GM18499 (cell line): ENCODE measurements around the gene GJB4.
"Not testable (repeated sequence)": the region's sequence is repeated elsewhere in the genome, so short reads cannot be mapped to it uniquely, and the experiment has no call there.

Experiments
- ATAC-seq: cut with Tn5 transposase; IDR thresholded peaks from one replicate; pipeline ENCODE4 v1.9.1; 2021; ENCODE audit warnings: moderate number of reproducible peaks; ENCODE audit not compliant: insufficient read depth, unreplicated experiment

Gene GJB4

GRCh38 chr1:34746101-34746500, 13.4 kb upstream of the GJB4 start:
- no peak for ATAC-seq

GRCh38 chr1:34746785-34747637, 12.5 kb upstream of the GJB4 start:
- no peak for ATAC-seq

DNA sequence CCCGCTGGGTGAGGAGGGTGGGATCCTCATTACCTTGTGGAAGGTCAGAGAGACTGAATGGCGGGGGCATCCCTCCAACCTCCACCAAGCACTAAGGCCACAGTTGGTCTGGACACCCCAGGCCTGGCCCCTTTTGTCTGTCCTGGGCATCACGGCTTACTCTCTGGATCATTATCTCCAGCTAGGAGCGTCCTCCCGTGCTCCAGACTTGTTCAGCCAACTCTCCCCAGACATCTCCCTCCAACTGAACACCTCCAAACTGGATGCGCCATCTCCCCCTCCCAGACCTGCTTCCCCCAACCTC, 11.9 kb upstream of the GJB4 start:
- ATAC-seq: no peak

DNA sequence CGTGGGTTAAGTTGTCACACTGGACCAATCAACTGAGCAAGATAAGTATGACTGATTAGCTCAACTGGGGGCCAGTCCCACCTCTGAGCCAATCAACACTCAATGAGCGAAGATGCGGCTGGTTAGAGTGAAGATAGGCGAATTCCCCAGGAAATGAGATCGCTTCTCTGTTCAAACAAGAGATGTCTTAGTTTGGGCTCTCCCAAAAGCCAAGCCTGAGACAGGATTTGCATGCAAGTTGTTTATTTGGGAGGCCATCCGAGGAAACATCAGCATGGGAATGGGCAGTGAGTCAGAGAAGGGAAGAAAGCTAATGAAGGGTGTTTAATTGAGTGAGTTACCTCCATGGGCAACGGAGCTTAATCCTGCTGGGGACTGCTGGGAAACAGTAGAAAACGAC, 9.5 kb upstream of the GJB4 start:
- no peak for ATAC-seq

GRCh38 chr1:34750610-34751009, 8.9 kb upstream of the GJB4 start:
- ATAC-seq: no peak

GRCh38 chr1:34753163-34753562, 6.4 kb upstream of the GJB4 start:
- ATAC-seq: no peak

- ATAC-seq: no peak
Observed at GRCh38 chr1:34754964-34755637, 4.4 kb upstream of the GJB4 start, which contains the start of gene GJB5. Gene GJB5, plus strand, starts transcription at chr1:34755047. Its CDS starts 2,284 bp downstream, at chr1:34757331.

DNA sequence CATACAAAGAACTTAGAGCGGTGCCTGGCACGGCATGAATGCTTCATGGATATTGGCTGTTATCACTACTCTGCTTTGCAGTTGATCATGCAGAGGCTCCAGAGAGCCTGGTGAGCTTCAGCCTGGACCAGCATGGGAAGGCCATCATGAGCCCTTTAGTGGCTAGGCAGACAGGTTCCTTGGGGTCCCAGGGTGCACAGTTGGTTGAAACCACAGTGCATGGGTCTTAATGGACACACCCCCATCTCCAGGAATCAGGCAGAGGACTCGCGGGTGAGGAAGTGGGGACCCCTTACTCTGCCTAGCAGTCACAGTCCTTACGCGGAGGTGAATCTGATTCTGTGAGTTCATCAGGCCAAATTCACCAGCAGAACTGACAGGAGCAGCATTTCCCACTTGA, 3.6 kb upstream of the GJB4 start:
- ATAC-seq: no peak

GRCh38 chr1:34757386-34757785, 2.2 kb upstream of the GJB4 start:
- no peak for ATAC-seq

DNA sequence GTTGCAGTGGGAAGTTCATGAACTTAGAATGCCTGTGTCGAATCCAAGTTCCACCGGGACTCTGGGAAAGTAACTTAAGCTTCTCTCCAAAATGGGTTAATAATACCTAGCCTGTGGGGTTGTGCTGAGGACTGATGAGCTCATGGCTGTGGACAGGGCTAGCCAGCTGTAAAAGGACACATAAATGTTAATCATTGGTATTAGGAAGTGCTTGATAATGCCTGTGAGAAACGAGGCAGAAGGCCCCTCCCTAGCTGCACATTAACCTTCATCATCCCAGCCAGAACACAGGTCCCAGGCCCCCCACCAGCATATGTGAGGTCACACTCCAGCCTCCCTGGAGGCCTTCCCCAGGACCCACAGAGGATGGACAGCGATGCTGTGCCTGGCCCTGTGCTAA, 789 bp upstream of the GJB4 start:
- ATAC-seq: no peak

DNA sequence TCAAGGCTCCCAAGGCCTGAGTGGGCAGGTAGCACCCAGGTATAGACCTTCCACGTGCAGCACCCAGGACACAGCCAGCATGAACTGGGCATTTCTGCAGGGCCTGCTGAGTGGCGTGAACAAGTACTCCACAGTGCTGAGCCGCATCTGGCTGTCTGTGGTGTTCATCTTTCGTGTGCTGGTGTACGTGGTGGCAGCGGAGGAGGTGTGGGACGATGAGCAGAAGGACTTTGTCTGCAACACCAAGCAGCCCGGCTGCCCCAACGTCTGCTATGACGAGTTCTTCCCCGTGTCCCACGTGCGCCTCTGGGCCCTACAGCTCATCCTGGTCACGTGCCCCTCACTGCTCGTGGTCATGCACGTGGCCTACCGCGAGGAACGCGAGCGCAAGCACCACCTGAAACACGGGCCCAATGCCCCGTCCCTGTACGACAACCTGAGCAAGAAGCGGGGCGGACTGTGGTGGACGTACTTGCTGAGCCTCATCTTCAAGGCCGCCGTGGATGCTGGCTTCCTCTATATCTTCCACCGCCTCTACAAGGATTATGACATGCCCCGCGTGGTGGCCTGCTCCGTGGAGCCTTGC, 1.7 kb downstream of the GJB4 start:
- ATAC-seq: no peak

- ATAC-seq: no peak
Observed at GRCh38 chr1:34761776-34762307, 2.3 kb downstream of the GJB4 start.

- ATAC-seq: no peak
Observed at GRCh38 chr1:34762474-34763141, 3.1 kb downstream of the GJB4 start.

GRCh38 chr1:34763142-34763781, 3.7 kb downstream of the GJB4 start:
- ATAC-seq: no peak

- no peak for ATAC-seq
Observed at GRCh38 chr1:34768856-34769255, 9.3 kb downstream of the GJB4 start.

DNA sequence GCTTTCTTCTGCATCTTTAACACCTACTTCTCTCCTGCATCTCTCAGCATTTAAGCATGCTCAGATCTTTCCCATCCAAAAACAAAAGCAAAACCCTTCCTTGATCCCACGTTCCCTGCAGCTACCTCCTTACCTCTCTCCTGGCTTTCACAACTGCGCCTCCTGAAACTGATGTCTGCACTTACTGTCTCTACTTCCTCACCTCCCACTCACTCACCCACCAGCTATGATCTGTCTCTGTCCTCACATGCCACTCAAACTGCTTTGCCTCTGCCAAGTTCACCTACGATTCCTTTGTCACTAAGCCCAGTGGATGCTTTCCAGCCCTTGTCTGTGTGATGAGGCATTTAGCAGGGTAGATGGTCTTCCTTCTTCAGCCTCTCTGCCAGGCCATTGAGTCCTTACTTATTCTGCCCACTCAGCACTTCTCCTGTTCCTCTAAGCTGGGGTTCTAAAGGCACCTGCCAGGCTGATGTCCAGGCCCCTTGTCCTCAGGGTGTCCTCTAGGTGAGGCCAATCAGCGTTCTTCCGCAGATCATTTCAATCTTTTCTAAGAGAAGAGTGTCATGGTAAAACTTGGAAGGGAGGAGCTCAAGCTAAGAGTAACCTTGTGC, 11.5 kb downstream of the GJB4 start:
- no peak for ATAC-seq

DNA sequence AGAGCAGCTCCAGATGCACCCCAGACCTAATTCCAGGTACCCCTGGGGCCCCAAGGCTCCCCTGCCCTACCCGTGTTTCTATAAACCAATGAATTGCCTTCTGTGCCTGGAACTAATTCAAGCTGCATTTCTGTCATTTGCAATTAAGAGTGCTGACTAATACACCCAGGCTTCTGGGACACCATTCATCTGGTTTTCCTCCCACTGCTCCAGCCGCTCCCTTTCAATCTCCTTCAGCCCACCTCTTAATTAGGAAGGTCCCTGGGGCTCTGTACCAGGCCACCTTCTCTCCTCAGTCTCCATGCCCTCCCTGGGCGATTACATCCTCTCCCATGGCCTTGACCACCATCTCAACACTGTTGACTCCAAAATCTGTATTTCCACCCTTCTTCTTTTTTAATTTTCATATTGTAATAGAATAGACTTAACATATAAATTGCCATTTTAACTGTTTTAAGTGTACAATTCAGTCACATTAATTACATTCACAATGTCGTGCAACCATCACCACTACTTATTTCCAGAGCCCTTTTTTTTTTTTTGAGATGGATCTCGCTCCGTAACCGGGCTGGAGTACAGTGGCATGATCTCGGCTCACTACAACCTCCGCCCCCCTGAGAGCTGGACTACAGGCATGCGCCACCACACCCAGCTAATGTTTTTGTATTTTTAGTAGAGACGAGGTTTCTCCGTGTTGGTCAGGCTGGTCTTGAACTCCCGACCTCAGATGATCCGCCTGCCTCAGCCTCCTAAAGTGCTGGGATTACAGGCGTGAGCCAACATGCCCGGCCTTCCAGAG, 12.2 kb downstream of the GJB4 start:
- no peak for ATAC-seq

GRCh38 chr1:34773114-34773513, 13.6 kb downstream of the GJB4 start:
- ATAC-seq: not testable (repeated sequence)

- ATAC-seq: no peak
Observed at GRCh38 chr1:34774957-34775356, 15.4 kb downstream of the GJB4 start.
